ENCODE data around the gene RDH13.

DNA sequence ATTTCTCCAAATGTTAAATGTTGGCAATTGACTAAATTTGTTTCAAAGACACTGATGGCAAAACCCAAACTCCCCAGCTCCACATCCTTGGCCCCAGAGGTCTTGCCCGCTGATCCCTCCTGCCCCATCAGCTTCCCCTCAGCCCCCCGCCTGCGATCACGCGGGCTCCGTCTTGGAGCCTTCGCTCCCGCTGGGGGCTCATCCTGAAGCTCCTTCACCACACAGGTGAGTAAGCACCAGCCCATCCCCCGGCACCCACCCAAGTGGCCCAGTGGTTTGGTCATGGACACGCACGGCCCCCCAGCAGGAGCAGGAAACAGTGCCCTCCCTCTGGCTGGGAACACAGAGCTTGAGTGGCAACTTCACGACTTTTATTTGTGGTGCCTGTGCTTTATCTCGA is 27.6 kb upstream of the RDH13 start:
- TF ChIP-seq, protein P1, sequence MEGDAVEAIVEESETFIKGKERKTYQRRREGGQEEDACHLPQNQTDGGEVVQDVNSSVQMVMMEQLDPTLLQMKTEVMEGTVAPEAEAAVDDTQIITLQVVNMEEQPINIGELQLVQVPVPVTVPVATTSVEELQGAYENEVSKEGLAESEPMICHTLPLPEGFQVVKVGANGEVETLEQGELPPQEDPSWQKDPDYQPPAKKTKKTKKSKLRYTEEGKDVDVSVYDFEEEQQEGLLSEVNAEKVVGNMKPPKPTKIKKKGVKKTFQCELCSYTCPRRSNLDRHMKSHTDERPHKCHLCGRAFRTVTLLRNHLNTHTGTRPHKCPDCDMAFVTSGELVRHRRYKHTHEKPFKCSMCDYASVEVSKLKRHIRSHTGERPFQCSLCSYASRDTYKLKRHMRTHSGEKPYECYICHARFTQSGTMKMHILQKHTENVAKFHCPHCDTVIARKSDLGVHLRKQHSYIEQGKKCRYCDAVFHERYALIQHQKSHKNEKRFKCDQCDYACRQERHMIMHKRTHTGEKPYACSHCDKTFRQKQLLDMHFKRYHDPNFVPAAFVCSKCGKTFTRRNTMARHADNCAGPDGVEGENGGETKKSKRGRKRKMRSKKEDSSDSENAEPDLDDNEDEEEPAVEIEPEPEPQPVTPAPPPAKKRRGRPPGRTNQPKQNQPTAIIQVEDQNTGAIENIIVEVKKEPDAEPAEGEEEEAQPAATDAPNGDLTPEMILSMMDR (IDR thresholded peaks at IDR 0.05): no peak
- TF ChIP-seq POLR2A (IDR thresholded peaks at IDR 0.05): no peak

Measured in adrenal gland (tissue), 5 donors.